ENCODE results near the gene CPNE7.
"Not testable (repeated sequence)": the region's sequence is repeated elsewhere in the genome, so short reads cannot be mapped to it uniquely, and the experiment has no call there.

Gene CPNE7

GRCh38 chr16:89624777-89625761 lies 49.5 kb downstream of the CPNE7 start:
- DNase-seq (ENCODE audit: low read depth), result no peak

- no peak for DNase-seq (ENCODE audit: low read depth)
These were observed 54.5 kb downstream of the CPNE7 start for GRCh38 chr16:89629827-89630610.

- peak; percentile 20 for DNase-seq (ENCODE audit: low read depth)
These were observed 57.6 kb downstream of the CPNE7 start for GRCh38 chr16:89633064-89633631.

- not testable (repeated sequence) for DNase-seq (ENCODE audit: low read depth)
These were observed 59.2 kb downstream of the CPNE7 start for GRCh38 chr16:89634463-89635385.

GRCh38 chr16:89636663-89637062 lies 61.1 kb downstream of the CPNE7 start:
- no peak for DNase-seq (ENCODE audit: low read depth)

- DNase-seq (ENCODE audit: low read depth), result no peak
These were observed 61.8 kb downstream of the CPNE7 start for GRCh38 chr16:89637379-89637778.

- no peak for DNase-seq (ENCODE audit: low read depth)
These were observed 62.9 kb downstream of the CPNE7 start for GRCh38 chr16:89638455-89638854.

- DNase-seq (ENCODE audit: low read depth), result no peak
These were observed 63.8 kb downstream of the CPNE7 start for GRCh38 chr16:89639385-89639784.

- no peak for DNase-seq (ENCODE audit: low read depth)
These were observed 66.0 kb downstream of the CPNE7 start for GRCh38 chr16:89641458-89642119.

- DNase-seq (ENCODE audit: low read depth), result no peak
These were observed 67.0 kb downstream of the CPNE7 start for GRCh38 chr16:89642574-89642973.

GRCh38 chr16:89643769-89644300 lies 68.3 kb downstream of the CPNE7 start:
- no peak for DNase-seq (ENCODE audit: low read depth)

- DNase-seq (ENCODE audit: low read depth), result no peak
These were observed 69.6 kb downstream of the CPNE7 start for GRCh38 chr16:89645122-89645521.

GRCh38 chr16:89646270-89646669 lies 70.7 kb downstream of the CPNE7 start:
- no peak for DNase-seq (ENCODE audit: low read depth)
